Measurements from ENCODE around the gene AP3B1.

The AP3B1 gene

GRCh38 chr5:77981820-77982219 lies 312.7 kb downstream of the AP3B1 start:
- Histone ChIP-seq H3K4me1 (ENCODE audit: control insufficient read depth, insufficient read depth, low read length) (peaks cover 22% of the 10 kb centered on the region), H3K9ac (ENCODE audit: low read length) (no peak overlapping the region), H3K36me3 (ENCODE audit: control insufficient read depth, insufficient read depth, low read length) (no peaks in the 10 kb centered on the region), H3K27me3 (ENCODE audit: control insufficient read depth, insufficient read depth, low read length) (peaks cover 8% of the 10 kb centered on the region; the same call in 1 of the 2 replicates), H3K27ac (ENCODE audit: low read depth, low read length) (no peak overlapping the region), H3K9me3 (ENCODE audit: control insufficient read depth, insufficient read depth, low read depth, low read length) (peaks cover 2% of the 10 kb centered on the region; the same call in 1 of the 2 replicates), H3K4me3 (ENCODE audit: low read depth, low read length) (no peak overlapping the region)

- H3K9ac ChIP-seq (ENCODE audit: low read length): no peak overlapping the region
- peaks cover 77% of the 10 kb centered on the region for H3K27me3 ChIP-seq (ENCODE audit: control insufficient read depth, insufficient read depth, low read length)
- H3K9me3 ChIP-seq (ENCODE audit: control insufficient read depth, insufficient read depth, low read depth, low read length): no peaks in the 10 kb centered on the region
- no peaks in the 10 kb centered on the region for H3K36me3 ChIP-seq (ENCODE audit: control insufficient read depth, insufficient read depth, low read length)
- H3K4me3 ChIP-seq (ENCODE audit: low read depth, low read length): no peak overlapping the region
- H3K4me1 ChIP-seq (ENCODE audit: control insufficient read depth, insufficient read depth, low read length): 0 out of 2 replicates have a peak, but pooled peaks cover 2% of the 10 kb centered on the region
- no peak overlapping the region for H3K27ac ChIP-seq (ENCODE audit: low read depth, low read length)
These were observed 319.9 kb downstream of the AP3B1 start for GRCh38 chr5:77974576-77974975.

GRCh38 chr5:77973253-77973609 lies 321.3 kb downstream of the AP3B1 start:
- Histone ChIP-seq H3K9ac (ENCODE audit: low read length) (no peak overlapping the region), H3K4me1 (ENCODE audit: control insufficient read depth, insufficient read depth, low read length) (0 out of 2 replicates have a peak, but pooled peaks cover 2% of the 10 kb centered on the region), H3K27me3 (ENCODE audit: control insufficient read depth, insufficient read depth, low read length) (peaks cover 81% of the 10 kb centered on the region), H3K9me3 (ENCODE audit: control insufficient read depth, insufficient read depth, low read depth, low read length) (no peaks in the 10 kb centered on the region), H3K27ac (ENCODE audit: low read depth, low read length) (no peak overlapping the region), H3K36me3 (ENCODE audit: control insufficient read depth, insufficient read depth, low read length) (no peaks in the 10 kb centered on the region), H3K4me3 (ENCODE audit: low read depth, low read length) (peak overlapping the region; percentile 57)

GRCh38 chr5:77972469-77973252 lies 321.8 kb downstream of the AP3B1 start:
- Histone ChIP-seq H3K27ac (ENCODE audit: low read depth, low read length) (no peak overlapping the region), H3K4me3 (ENCODE audit: low read depth, low read length) (peak overlapping the region; percentile 57), H3K9ac (ENCODE audit: low read length) (no peak overlapping the region), H3K9me3 (ENCODE audit: control insufficient read depth, insufficient read depth, low read depth, low read length) (no peaks in the 10 kb centered on the region), H3K36me3 (ENCODE audit: control insufficient read depth, insufficient read depth, low read length) (no peaks in the 10 kb centered on the region), H3K27me3 (ENCODE audit: control insufficient read depth, insufficient read depth, low read length) (peaks cover 82% of the 10 kb centered on the region), H3K4me1 (ENCODE audit: control insufficient read depth, insufficient read depth, low read length) (0 out of 2 replicates have a peak, but pooled peaks cover 2% of the 10 kb centered on the region)

GRCh38 chr5:77971776-77972468 lies 322.6 kb downstream of the AP3B1 start:
- H3K9me3 ChIP-seq (ENCODE audit: control insufficient read depth, insufficient read depth, low read depth, low read length): no peaks in the 10 kb centered on the region
- H3K27me3 ChIP-seq (ENCODE audit: control insufficient read depth, insufficient read depth, low read length): peaks cover 82% of the 10 kb centered on the region
- H3K4me1 ChIP-seq (ENCODE audit: control insufficient read depth, insufficient read depth, low read length): 0 out of 2 replicates have a peak, but pooled peaks cover 2% of the 10 kb centered on the region
- no peak overlapping the region for H3K9ac ChIP-seq (ENCODE audit: low read length)
- no peak overlapping the region for H3K27ac ChIP-seq (ENCODE audit: low read depth, low read length)
- H3K36me3 ChIP-seq (ENCODE audit: control insufficient read depth, insufficient read depth, low read length): no peaks in the 10 kb centered on the region
- peak overlapping the region; percentile 57 for H3K4me3 ChIP-seq (ENCODE audit: low read depth, low read length)

GRCh38 chr5:77970891-77971290 lies 323.6 kb downstream of the AP3B1 start:
- Histone ChIP-seq H3K9me3 (ENCODE audit: control insufficient read depth, insufficient read depth, low read depth, low read length) (no peaks in the 10 kb centered on the region), H3K9ac (ENCODE audit: low read length) (no peak overlapping the region), H3K27me3 (ENCODE audit: control insufficient read depth, insufficient read depth, low read length) (peaks cover 81% of the 10 kb centered on the region), H3K27ac (ENCODE audit: low read depth, low read length) (no peak overlapping the region), H3K36me3 (ENCODE audit: control insufficient read depth, insufficient read depth, low read length) (no peaks in the 10 kb centered on the region), H3K4me3 (ENCODE audit: low read depth, low read length) (no peak overlapping the region), H3K4me1 (ENCODE audit: control insufficient read depth, insufficient read depth, low read length) (0 out of 2 replicates have a peak, but pooled peaks cover 2% of the 10 kb centered on the region)

GRCh38 chr5:77963795-77964194 lies 330.7 kb downstream of the AP3B1 start:
- no peak overlapping the region for H3K27ac ChIP-seq (ENCODE audit: low read depth, low read length)
- H3K4me3 ChIP-seq (ENCODE audit: low read depth, low read length): no peak overlapping the region
- no peaks in the 10 kb centered on the region for H3K9me3 ChIP-seq (ENCODE audit: control insufficient read depth, insufficient read depth, low read depth, low read length)
- peaks cover 23% of the 10 kb centered on the region for H3K4me1 ChIP-seq (ENCODE audit: control insufficient read depth, insufficient read depth, low read length)
- H3K36me3 ChIP-seq (ENCODE audit: control insufficient read depth, insufficient read depth, low read length): no peaks in the 10 kb centered on the region
- peaks cover 63% of the 10 kb centered on the region for H3K27me3 ChIP-seq (ENCODE audit: control insufficient read depth, insufficient read depth, low read length)
- no peak overlapping the region for H3K9ac ChIP-seq (ENCODE audit: low read length)

- no peak overlapping the region for H3K9ac ChIP-seq (ENCODE audit: low read length)
- peaks cover 77% of the 10 kb centered on the region for H3K27me3 ChIP-seq (ENCODE audit: control insufficient read depth, insufficient read depth, low read length)
- H3K9me3 ChIP-seq (ENCODE audit: control insufficient read depth, insufficient read depth, low read depth, low read length): no peaks in the 10 kb centered on the region
- peaks cover 26% of the 10 kb centered on the region for H3K4me1 ChIP-seq (ENCODE audit: control insufficient read depth, insufficient read depth, low read length)
- H3K27ac ChIP-seq (ENCODE audit: low read depth, low read length): no peak overlapping the region
- H3K4me3 ChIP-seq (ENCODE audit: low read depth, low read length): no peak overlapping the region
- no peaks in the 10 kb centered on the region for H3K36me3 ChIP-seq (ENCODE audit: control insufficient read depth, insufficient read depth, low read length)
These were observed 333.6 kb downstream of the AP3B1 start for GRCh38 chr5:77960863-77961396.

GRCh38 chr5:77960305-77960704 lies 334.2 kb downstream of the AP3B1 start:
- Histone ChIP-seq H3K4me1 (ENCODE audit: control insufficient read depth, insufficient read depth, low read length) (peaks cover 26% of the 10 kb centered on the region), H3K9me3 (ENCODE audit: control insufficient read depth, insufficient read depth, low read depth, low read length) (no peaks in the 10 kb centered on the region), H3K4me3 (ENCODE audit: low read depth, low read length) (0 out of 2 replicates have a peak overlapping the region, but pooled peaks have one; percentile 2), H3K27me3 (ENCODE audit: control insufficient read depth, insufficient read depth, low read length) (peaks cover 79% of the 10 kb centered on the region), H3K36me3 (ENCODE audit: control insufficient read depth, insufficient read depth, low read length) (no peaks in the 10 kb centered on the region), H3K27ac (ENCODE audit: low read depth, low read length) (no peak overlapping the region), H3K9ac (ENCODE audit: low read length) (no peak overlapping the region)

- Histone ChIP-seq H3K9me3 (ENCODE audit: control insufficient read depth, insufficient read depth, low read depth, low read length) (no peaks in the 10 kb centered on the region), H3K36me3 (ENCODE audit: control insufficient read depth, insufficient read depth, low read length) (no peaks in the 10 kb centered on the region), H3K27me3 (ENCODE audit: control insufficient read depth, insufficient read depth, low read length) (peaks cover 84% of the 10 kb centered on the region), H3K9ac (ENCODE audit: low read length) (no peak overlapping the region), H3K27ac (ENCODE audit: low read depth, low read length) (no peak overlapping the region), H3K4me1 (ENCODE audit: control insufficient read depth, insufficient read depth, low read length) (peaks cover 26% of the 10 kb centered on the region), H3K4me3 (ENCODE audit: low read depth, low read length) (peak overlapping the region; percentile 52)
These were observed 335.7 kb downstream of the AP3B1 start for GRCh38 chr5:77958642-77959330.
